Measurements from ENCODE around the gene DLG1.
"Not testable (repeated sequence)": the region's sequence is repeated elsewhere in the genome, so short reads cannot be mapped to it uniquely, and the experiment has no call there.

The DLG1 gene

GRCh38 chr3:197222937-197223370 lies 75.5 kb downstream of the DLG1 start:
- no peak overlapping the region for H3K4me2 ChIP-seq
- TF ChIP-seq Cebpa-rat (IDR thresholded peaks at IDR 0.05), result no peak
- H3K27ac ChIP-seq, result no peak overlapping the region
- no peaks in the 10 kb centered on the region for H3K9me3 ChIP-seq
- no peak overlapping the region for H3K4me3 ChIP-seq
- H3K9ac ChIP-seq, result no peak overlapping the region
- H3K27me3 ChIP-seq, result no peaks in the 10 kb centered on the region
- H3K36me3 ChIP-seq, result 0 out of 2 replicates have a peak, but pooled peaks cover 4% of the 10 kb centered on the region
- H4K20me1 ChIP-seq, result peaks cover 95% of the 10 kb centered on the region
- H3K4me1 ChIP-seq, result peaks cover 31% of the 10 kb centered on the region

- no peaks in the 10 kb centered on the region for H3K9me3 ChIP-seq
- no peaks in the 10 kb centered on the region for H3K27me3 ChIP-seq
- peaks cover 11% of the 10 kb centered on the region for H3K4me1 ChIP-seq
- peak overlapping the region; percentile 4; the same call in 1 of the 2 replicates for H3K4me2 ChIP-seq
- TF ChIP-seq Cebpa-rat (IDR thresholded peaks at IDR 0.05), result no peak
- H3K4me3 ChIP-seq, result no peak overlapping the region
- no peak overlapping the region for H3K9ac ChIP-seq
- 0 out of 2 replicates have a peak, but pooled peaks cover 4% of the 10 kb centered on the region for H3K36me3 ChIP-seq
- H3K27ac ChIP-seq, result no peak overlapping the region
- H4K20me1 ChIP-seq, result peaks cover 79% of the 10 kb centered on the region
These were observed 78.8 kb downstream of the DLG1 start for GRCh38 chr3:197219619-197220018.

- Histone ChIP-seq H3K27ac (no peak overlapping the region), H3K27me3 (no peaks in the 10 kb centered on the region), H3K36me3 (0 out of 2 replicates have a peak, but pooled peaks cover 9% of the 10 kb centered on the region), H4K20me1 (peaks cover 66% of the 10 kb centered on the region), H3K9me3 (no peaks in the 10 kb centered on the region), H3K9ac (no peak overlapping the region), H3K4me3 (no peak overlapping the region), H3K4me2 (no peak overlapping the region), H3K4me1 (peaks cover 7% of the 10 kb centered on the region)
- TF ChIP-seq Cebpa-rat (IDR thresholded peaks at IDR 0.05), result no peak
These were observed 80.2 kb downstream of the DLG1 start for GRCh38 chr3:197218210-197218609.

- no peak overlapping the region for H3K4me3 ChIP-seq
- H3K4me1 ChIP-seq, result peaks cover 7% of the 10 kb centered on the region
- H3K4me2 ChIP-seq, result no peak overlapping the region
- TF ChIP-seq Cebpa-rat (IDR thresholded peaks at IDR 0.05), result no peak
- H3K27ac ChIP-seq, result no peak overlapping the region
- no peak overlapping the region for H3K9ac ChIP-seq
- H3K36me3 ChIP-seq, result peaks cover 15% of the 10 kb centered on the region; the same call in 1 of the 2 replicates
- H3K9me3 ChIP-seq, result peaks cover 5% of the 10 kb centered on the region; the same call in 1 of the 2 replicates
- H3K27me3 ChIP-seq, result no peaks in the 10 kb centered on the region
- H4K20me1 ChIP-seq, result peaks cover 54% of the 10 kb centered on the region
These were observed 81.5 kb downstream of the DLG1 start for GRCh38 chr3:197216914-197217313.

GRCh38 chr3:197216169-197216860 lies 82.1 kb downstream of the DLG1 start:
- Histone ChIP-seq H3K4me1 (peaks cover 7% of the 10 kb centered on the region), H3K27ac (no peak overlapping the region), H3K9me3 (peaks cover 10% of the 10 kb centered on the region; the same call in 1 of the 2 replicates), H3K36me3 (peaks cover 18% of the 10 kb centered on the region; the same call in 1 of the 2 replicates), H3K4me3 (no peak overlapping the region), H3K27me3 (no peaks in the 10 kb centered on the region), H3K9ac (no peak overlapping the region), H3K4me2 (no peak overlapping the region), H4K20me1 (peaks cover 48% of the 10 kb centered on the region)
- no peak for TF ChIP-seq Cebpa-rat (IDR thresholded peaks at IDR 0.05)

- Histone ChIP-seq H3K27ac (no peak overlapping the region), H3K9ac (no peak overlapping the region)
These were observed 86.1 kb downstream of the DLG1 start for GRCh38 chr3:197212290-197212689.

GRCh38 chr3:197211698-197212097 lies 86.7 kb downstream of the DLG1 start:
- Histone ChIP-seq H3K9me3 (peaks cover 10% of the 10 kb centered on the region; the same call in 1 of the 2 replicates), H3K36me3 (peaks cover 14% of the 10 kb centered on the region; the same call in 1 of the 2 replicates), H4K20me1 (peaks cover 11% of the 10 kb centered on the region)
- not testable (repeated sequence) for H3K9ac ChIP-seq, H3K27ac ChIP-seq, H3K4me2 ChIP-seq, H3K4me1 ChIP-seq, H3K27me3 ChIP-seq, H3K4me3 ChIP-seq

More at GRCh38 chr3:197212290-197212689, 86.1 kb downstream of the DLG1 start:
- Histone ChIP-seq H3K4me1 (no peaks in the 10 kb centered on the region), H3K36me3 (peaks cover 14% of the 10 kb centered on the region; the same call in 1 of the 2 replicates), H3K9me3 (peaks cover 10% of the 10 kb centered on the region; the same call in 1 of the 2 replicates), H3K4me3 (no peak overlapping the region), H4K20me1 (peaks cover 10% of the 10 kb centered on the region; the same call in 1 of the 2 replicates), H3K27me3 (no peaks in the 10 kb centered on the region), H3K4me2 (no peak overlapping the region)
- no peak for TF ChIP-seq Cebpa-rat (IDR thresholded peaks at IDR 0.05)

- no peaks in the 10 kb centered on the region for H3K27me3 ChIP-seq
- H3K9me3 ChIP-seq, result peaks cover 10% of the 10 kb centered on the region; the same call in 1 of the 2 replicates
- H3K4me1 ChIP-seq, result peaks cover 14% of the 10 kb centered on the region
- peaks cover 14% of the 10 kb centered on the region for H3K36me3 ChIP-seq
- H4K20me1 ChIP-seq, result peaks cover 26% of the 10 kb centered on the region
- H3K4me2 ChIP-seq, result no peak overlapping the region
- H3K9ac ChIP-seq, result no peak overlapping the region
- no peak overlapping the region for H3K4me3 ChIP-seq
- no peak overlapping the region for H3K27ac ChIP-seq
- no peak for TF ChIP-seq Cebpa-rat (IDR thresholded peaks at IDR 0.05)
These were observed 88.8 kb downstream of the DLG1 start for GRCh38 chr3:197209366-197210260.

- H3K27me3 ChIP-seq, result no peaks in the 10 kb centered on the region
- no peak overlapping the region for H3K9ac ChIP-seq
- H3K9me3 ChIP-seq, result peaks cover 5% of the 10 kb centered on the region; the same call in 1 of the 2 replicates
- no peak overlapping the region for H3K27ac ChIP-seq
- peaks cover 25% of the 10 kb centered on the region for H3K4me1 ChIP-seq
- no peak overlapping the region for H3K4me2 ChIP-seq
- peaks cover 3% of the 10 kb centered on the region for H3K36me3 ChIP-seq
- TF ChIP-seq Cebpa-rat (IDR thresholded peaks at IDR 0.05), result no peak
- no peak overlapping the region for H3K4me3 ChIP-seq
- peaks cover 51% of the 10 kb centered on the region for H4K20me1 ChIP-seq
These were observed 91.5 kb downstream of the DLG1 start for GRCh38 chr3:197206913-197207312.

Data from BLaER1 (cell line).